ENCODE data around the gene FGFR2.

DNA sequence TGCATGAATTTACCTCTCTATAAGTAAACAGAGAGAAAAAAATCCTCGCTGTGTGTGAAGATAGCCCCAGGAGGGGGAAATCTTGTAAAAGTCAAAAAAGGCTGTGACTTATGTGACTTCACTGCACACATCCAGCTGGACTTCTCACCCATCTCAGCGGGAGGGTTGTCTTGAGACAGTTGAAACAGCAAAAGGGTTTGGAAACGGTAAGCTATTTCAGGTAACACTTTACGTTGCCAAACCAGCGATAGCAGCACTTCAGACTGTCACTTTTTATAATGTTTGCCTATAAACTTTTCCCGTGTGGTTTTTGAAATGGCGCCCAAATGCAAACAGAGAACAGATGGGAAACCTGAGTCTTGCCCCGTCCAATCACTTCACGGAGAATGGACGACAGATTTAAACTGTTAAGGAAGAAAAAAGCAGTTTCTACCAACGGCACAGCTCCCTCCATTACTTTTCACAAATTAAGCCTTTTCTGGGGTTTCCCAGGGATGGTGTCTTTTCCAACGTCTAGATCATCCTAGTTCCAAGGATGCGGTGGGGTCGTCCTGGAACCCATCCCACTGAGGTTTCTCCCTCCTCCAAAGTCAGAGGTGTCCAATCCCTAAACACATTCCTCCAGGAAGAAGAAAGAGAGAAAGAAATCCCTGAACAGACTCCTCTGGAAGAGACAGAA, 25.2 kb downstream of the FGFR2 start:
- TF ChIP-seq, protein P1, sequence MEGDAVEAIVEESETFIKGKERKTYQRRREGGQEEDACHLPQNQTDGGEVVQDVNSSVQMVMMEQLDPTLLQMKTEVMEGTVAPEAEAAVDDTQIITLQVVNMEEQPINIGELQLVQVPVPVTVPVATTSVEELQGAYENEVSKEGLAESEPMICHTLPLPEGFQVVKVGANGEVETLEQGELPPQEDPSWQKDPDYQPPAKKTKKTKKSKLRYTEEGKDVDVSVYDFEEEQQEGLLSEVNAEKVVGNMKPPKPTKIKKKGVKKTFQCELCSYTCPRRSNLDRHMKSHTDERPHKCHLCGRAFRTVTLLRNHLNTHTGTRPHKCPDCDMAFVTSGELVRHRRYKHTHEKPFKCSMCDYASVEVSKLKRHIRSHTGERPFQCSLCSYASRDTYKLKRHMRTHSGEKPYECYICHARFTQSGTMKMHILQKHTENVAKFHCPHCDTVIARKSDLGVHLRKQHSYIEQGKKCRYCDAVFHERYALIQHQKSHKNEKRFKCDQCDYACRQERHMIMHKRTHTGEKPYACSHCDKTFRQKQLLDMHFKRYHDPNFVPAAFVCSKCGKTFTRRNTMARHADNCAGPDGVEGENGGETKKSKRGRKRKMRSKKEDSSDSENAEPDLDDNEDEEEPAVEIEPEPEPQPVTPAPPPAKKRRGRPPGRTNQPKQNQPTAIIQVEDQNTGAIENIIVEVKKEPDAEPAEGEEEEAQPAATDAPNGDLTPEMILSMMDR (conservative IDR thresholded peaks at IDR 0.05 in 1 of 2, IDR thresholded peaks at IDR 0.05 in 1 of 2; ENCODE audit: extremely low read depth in 1 of 2, insufficient read depth in 1 of 2, low read depth in 1 of 2, low read length in 2 of 2): no peak
- TF ChIP-seq EZH2 (IDR thresholded peaks at IDR 0.05; ENCODE audit: borderline replicate concordance, low read length): no peak

All from mammary epithelial cell (primary cell).